DND-41 (cell line): ENCODE results near the gene FRMPD4.

Experiments used
- ATAC-seq: fragments of 200-7000 bp; cut with Tn5 transposase; 3 replicates; pipeline ENCODE4 v1.9.1; 2021; ENCODE audit warnings: low read depth; ENCODE audit not compliant: insufficient read depth
- DNase-seq: peaks from one replicate; pipeline ENCODE4 v3.0.0-alpha.2; 2020
- H2AFZ ChIP-seq: 2 replicates; pipeline ENCODE4 v1.6.0; 2012; ENCODE audit warnings: low read depth, low read length
- H3K27ac ChIP-seq: 2 replicates; pipeline ENCODE4 v1.5.1; 2012; ENCODE audit warnings: low read length, inconsistent platforms
- H3K27me3 ChIP-seq: fragments of 200-600 bp; sonication (generic); 2 replicates; pipeline ENCODE4 v1.6.0; 2012; ENCODE audit warnings: low read length, mild to moderate bottlenecking, inconsistent platforms; ENCODE audit not compliant: insufficient read depth, poor library complexity
- H3K36me3 ChIP-seq: 2 replicates; pipeline ENCODE4 v1.5.1; 2012; ENCODE audit warnings: low read length, inconsistent platforms; ENCODE audit not compliant: insufficient read depth
- H3K4me1 ChIP-seq: 2 replicates; pipeline ENCODE4 v1.5.1; 2012; ENCODE audit warnings: mild to moderate bottlenecking, low read length; ENCODE audit not compliant: insufficient read depth
- H3K4me2 ChIP-seq: 2 replicates; pipeline ENCODE4 v1.6.0; 2012; ENCODE audit warnings: mild to moderate bottlenecking, moderate library complexity, low read length, inconsistent platforms; ENCODE audit not compliant: insufficient read depth
- H3K4me3 ChIP-seq, 2 experiments: fragments of 200-600 bp in 1 of 2; shearing (Covaris generic) in 1 of 2; 2 replicates each; pipeline ENCODE4 v1.5.1; 2012 to 2016; ENCODE audit warnings: inconsistent platforms in 2 of 2, low read length in 2 of 2, mild to moderate bottlenecking in 2 of 2, low read depth in 1 of 2, moderate library complexity in 1 of 2
- H3K79me2 ChIP-seq: 2 replicates; pipeline ENCODE4 v1.6.0; 2012; ENCODE audit warnings: low read length, inconsistent platforms; ENCODE audit not compliant: insufficient read depth
- H3K9ac ChIP-seq: 2 replicates; pipeline ENCODE4 v1.6.0; 2012; ENCODE audit warnings: low read depth, mild to moderate bottlenecking, inconsistent platforms, low read length, moderate library complexity
- H3K9me3 ChIP-seq: 2 replicates; pipeline ENCODE4 v1.5.1; 2012; ENCODE audit warnings: low read length, moderate library complexity, mild to moderate bottlenecking, inconsistent platforms; ENCODE audit not compliant: insufficient read depth, severe bottlenecking
- H4K20me1 ChIP-seq: 2 replicates; pipeline ENCODE4 v1.6.0; 2012; ENCODE audit warnings: low read length; ENCODE audit not compliant: insufficient read depth
- CTCF ChIP-seq: IDR thresholded peaks from 2 replicates; pipeline ENCODE4 v1.5.1; 2012; ENCODE audit warnings: borderline replicate concordance, low read length, moderate library complexity, mild to moderate bottlenecking; ENCODE audit not compliant: poor library complexity, severe bottlenecking; ENCODE audit errors: extremely low read depth
- EZH2 ChIP-seq: IDR thresholded peaks from 3 replicates; pipeline ENCODE4 v1.6.1; 2012; ENCODE audit warnings: borderline replicate concordance, low read depth, mild to moderate bottlenecking, moderate library complexity, low read length, inconsistent platforms; ENCODE audit not compliant: severe bottlenecking

FRMPD4 gene

GRCh38 chrX:12210971-12211370 lies 72.7 kb downstream of the FRMPD4 start:
- ATAC-seq: no peak
- Histone ChIP-seq H2AFZ (no peak overlapping the region), H3K79me2 (no peaks in the 10 kb centered on the region), H3K27me3 (no peaks in the 10 kb centered on the region), H3K36me3 (no peaks in the 10 kb centered on the region), H3K9ac (no peak overlapping the region), H3K4me1 (no peaks in the 10 kb centered on the region), H3K4me3 (no peak overlapping the region), H3K9me3 (no peaks in the 10 kb centered on the region), H3K4me2 (no peak overlapping the region), H3K27ac (no peak overlapping the region), H4K20me1 (no peaks in the 10 kb centered on the region)
- no peak for DNase-seq
- TF ChIP-seq EZH2 (no peak), CTCF (no peak)

GRCh38 chrX:12223650-12224049 lies 85.4 kb downstream of the FRMPD4 start:
- Histone ChIP-seq H3K36me3 (no peaks in the 10 kb centered on the region), H3K79me2 (no peaks in the 10 kb centered on the region), H3K9ac (no peak overlapping the region), H3K4me3 (no peak overlapping the region), H4K20me1 (no peaks in the 10 kb centered on the region), H3K27ac (no peak overlapping the region), H3K27me3 (no peaks in the 10 kb centered on the region), H3K4me2 (no peak overlapping the region), H2AFZ (no peak overlapping the region), H3K9me3 (no peaks in the 10 kb centered on the region), H3K4me1 (no peaks in the 10 kb centered on the region)
- no peak for ATAC-seq
- TF ChIP-seq EZH2 (no peak), CTCF (no peak)
- DNase-seq: no peak

- H3K4me1 ChIP-seq: no peaks in the 10 kb centered on the region
- H3K27ac ChIP-seq: no peak overlapping the region
- TF ChIP-seq CTCF (no peak), EZH2 (no peak)
Observed at GRCh38 chrX:12225107-12225506, 86.8 kb downstream of the FRMPD4 start.

More at GRCh38 chrX:12225107-12225506, 86.8 kb downstream of the FRMPD4 start:
- no peak overlapping the region for H3K9ac ChIP-seq
- DNase-seq (no peak), ATAC-seq (no peak)
- no peaks in the 10 kb centered on the region for H4K20me1 ChIP-seq
- no peak overlapping the region for H3K4me2 ChIP-seq
- H2AFZ ChIP-seq: no peak overlapping the region
- H3K4me3 ChIP-seq: no peak overlapping the region
- no peaks in the 10 kb centered on the region for H3K36me3 ChIP-seq
- H3K27me3 ChIP-seq: no peaks in the 10 kb centered on the region
- no peaks in the 10 kb centered on the region for H3K9me3 ChIP-seq
- no peaks in the 10 kb centered on the region for H3K79me2 ChIP-seq
